ENCODE data around the gene IRAG1. TPM values are rescaled to one million over a fixed set of nuclear protein-coding genes. Genes with fewer than 3 reads are reported as not detected.

IRAG1 gene
- total and polyA plus RNA-seq, 2 of the 13 experiments (the other 11 are each of a cell fraction or from before 2014, with no cell fraction given), result 0.13 to 0.20 TPM

GRCh38 chr11:10725114-10725906 lies 31.8 kb upstream of the IRAG1 start:
- Histone ChIP-seq H3K4me2 (ENCODE audit: low read depth, low read length) (no peak overlapping the region), H3K9me3 (ENCODE audit: low read length) (no peaks in the 10 kb centered on the region), H3K4me1 (ENCODE audit: insufficient read depth, low read length) (no peaks in the 10 kb centered on the region), H3K27me3 (ENCODE audit: control insufficient read depth in 1 of 2, insufficient read depth in 2 of 2, low read length in 2 of 2) (peaks cover 9 to 33% of the 10 kb centered on the region in 2 experiments; a peak in 4 of 5 replicates), H3K36me3 (replicated peaks in 1 of 2; ENCODE audit: control insufficient read depth in 1 of 2, insufficient read depth in 2 of 2, low read length in 2 of 2) (no peaks in the 10 kb centered on the region), H3K4me3 (replicated peaks in 1 of 3; ENCODE audit: insufficient read depth in 1 of 3, low read depth in 2 of 3, low read length in 3 of 3) (no peak overlapping the region), H3K27ac (ENCODE audit: extremely low read length, insufficient read depth, low read length) (no peak overlapping the region), H3K9ac (ENCODE audit: insufficient read depth, low read depth, low read length) (no peak overlapping the region), H4K20me1 (ENCODE audit: insufficient read depth, low read length) (no peaks in the 10 kb centered on the region), H2AFZ (ENCODE audit: low read length) (no peak overlapping the region), H3K79me2 (ENCODE audit: insufficient read depth, low read length) (no peaks in the 10 kb centered on the region)
- POLR2A ChIA-PET, result no interaction called here
- no peak for ATAC-seq
- in situ Hi-C loops (cut with HindIII; ENCODE audit: extremely low pct_ligation_motif_present, low pct_unique_long_range_greater_than_20kb) (no loop called here), intact Hi-C loops (cut with micrococcal nuclease; ENCODE audit: unreplicated experiment) (no loop called here)
- 40% methylated on average over 9 of the region's 9 CpGs for WGBS (ENCODE audit: low lambda C conversion rate)
- CTCF ChIA-PET (ENCODE audit: low intra/inter-chr PET ratio, low total read pairs), result no interaction called here
- BruUV-seq (replicated peaks), result no TSS peak
- DNase-seq (ENCODE audit: low spot score), result no peak
- FAIRE-seq, result no peak
- no peak for TF ChIP-seq CERS6 (CRISPR knock-in tag; IDR thresholded peaks at IDR 0.05)
- no peak for TF ChIP-seq KDM4B (CRISPR knock-in tag; IDR thresholded peaks at IDR 0.05)
- no peak for TF ChIP-seq ZBTB40 (IDR thresholded peaks at IDR 0.05)
- TF ChIP-seq ZBTB40 (CRISPR knock-in tag; IDR thresholded peaks at IDR 0.05), result no peak
- no peak for TF ChIP-seq DRAP1 (CRISPR knock-in tag; IDR thresholded peaks at IDR 0.05)
- no peak for TF ChIP-seq ZNF766 (CRISPR knock-in tag; IDR thresholded peaks at IDR 0.05; ENCODE audit: borderline replicate concordance)
- TF ChIP-seq ZNF24 (IDR thresholded peaks at IDR 0.05), result no peak
- no peak for TF ChIP-seq HNF4G (IDR thresholded peaks at IDR 0.05; ENCODE audit: borderline replicate concordance, low read depth, low read length)
- TF ChIP-seq HNF4G (CRISPR knock-in tag; IDR thresholded peaks at IDR 0.05; ENCODE audit: borderline replicate concordance, low read depth), result no peak
- TF ChIP-seq ZNF136 (CRISPR knock-in tag; IDR thresholded peaks at IDR 0.05; ENCODE audit: low read depth), result no peak
- TF ChIP-seq POGK (CRISPR knock-in tag; conservative IDR thresholded peaks at IDR 0.05), result no peak
- no peak for TF ChIP-seq BCL6 (CRISPR knock-in tag; IDR thresholded peaks at IDR 0.05)
